GM19372 (cell line): ENCODE data around the gene OR13C9.
"Not testable (repeated sequence)": the region's sequence is repeated elsewhere in the genome, so short reads cannot be mapped to it uniquely, and the experiment has no call there.

ENCODE experiments used
- ATAC-seq: cut with Tn5 transposase; IDR thresholded peaks from one replicate; pipeline ENCODE4 v1.9.1; 2021; ENCODE audit warnings: mild to moderate bottlenecking, low read depth, moderate library complexity; ENCODE audit not compliant: unreplicated experiment

OR13C9 gene

GRCh38 chr9:104618104-104618503 lies at the start of gene OR13C9:
TSS of gene OR13C9 (minus strand) at chr9:104618204. CDS start at chr9:104618204, 0 bp downstream.
- no peak for ATAC-seq

- ATAC-seq = no peak
Observed at GRCh38 chr9:104658496-104659195, 40.6 kb upstream of the OR13C9 start.

- ATAC-seq = no peak
Observed at GRCh38 chr9:104635456-104635855, 17.5 kb upstream of the OR13C9 start.

GRCh38 chr9:104633976-104634520 lies 16.0 kb upstream of the OR13C9 start:
- no peak for ATAC-seq

- not testable (repeated sequence) for ATAC-seq
Observed at GRCh38 chr9:104625964-104626363, 8.0 kb upstream of the OR13C9 start.

- ATAC-seq = no peak
Observed at GRCh38 chr9:104617418-104617817, 586 bp downstream of the OR13C9 start.

GRCh38 chr9:104611213-104611612 lies 6.8 kb downstream of the OR13C9 start:
- no peak for ATAC-seq

GRCh38 chr9:104608336-104608735 lies 9.7 kb downstream of the OR13C9 start:
- no peak for ATAC-seq

- no peak for ATAC-seq
Observed at GRCh38 chr9:104606152-104606551, 11.9 kb downstream of the OR13C9 start.

GRCh38 chr9:104605527-104605926 lies 12.5 kb downstream of the OR13C9 start, which contains the start of gene OR13C2:
TSS of gene OR13C2 (minus strand) at chr9:104605627. CDS start at chr9:104605627, 0 bp downstream.
- ATAC-seq = not testable (repeated sequence)

- no peak for ATAC-seq
Observed at GRCh38 chr9:104604801-104605200, 13.2 kb downstream of the OR13C9 start.

GRCh38 chr9:104599313-104599712 lies 18.7 kb downstream of the OR13C9 start, which contains the start of gene OR13C5:
TSS of gene OR13C5 (minus strand) at chr9:104599413. CDS start at chr9:104599413, 0 bp downstream.
- ATAC-seq = not testable (repeated sequence)

- not testable (repeated sequence) for ATAC-seq
Observed at GRCh38 chr9:104598749-104599148, 19.3 kb downstream of the OR13C9 start.

- no peak for ATAC-seq
Observed at GRCh38 chr9:104589626-104590025, 28.4 kb downstream of the OR13C9 start.

GRCh38 chr9:104586496-104587180 lies 31.4 kb downstream of the OR13C9 start:
- ATAC-seq = no peak

- no peak for ATAC-seq
Observed at GRCh38 chr9:104580562-104580961, 37.4 kb downstream of the OR13C9 start.

- ATAC-seq = no peak
Observed at GRCh38 chr9:104577263-104577662, 40.7 kb downstream of the OR13C9 start.

GRCh38 chr9:104575456-104575855 lies 42.5 kb downstream of the OR13C9 start:
- ATAC-seq = no peak

GRCh38 chr9:104572612-104573011 lies 45.4 kb downstream of the OR13C9 start:
- no peak for ATAC-seq

GRCh38 chr9:104568868-104569267 lies 49.1 kb downstream of the OR13C9 start, which contains the start of gene OR13C8:
TSS of gene OR13C8 (plus strand) at chr9:104569168. CDS start at chr9:104569168, 0 bp downstream.
- no peak for ATAC-seq
